ENCODE measurements around the gene ABI3. TPM values are rescaled to one million over a fixed set of nuclear protein-coding genes. Genes with fewer than 3 reads are reported as not detected.

Gene ABI3
- total RNA-seq, 1 donor from 2014 or later: 6.0 TPM

- no peak for DNase-seq (ENCODE audit: low spot score)
- intact Hi-C loops (cut with DNase I): loop anchor here (5.0 kb wide), 1 partner anchor 38 kb away; no protein-coding TSS in a partner anchor
Observed at GRCh38 chr17:49219987-49220386, 9.5 kb downstream of the ABI3 start.

GRCh38 chr17:49223168-49223516, 12.6 kb downstream of the ABI3 start:
- intact Hi-C loops (cut with DNase I): loop anchor here (5.0 kb wide), 1 partner anchor 41 kb away; no protein-coding TSS in a partner anchor
- no peak for DNase-seq (ENCODE audit: low spot score)

- intact Hi-C loops (cut with DNase I): loop anchor here (5.0 kb wide), 1 partner anchor 41 kb away; no protein-coding TSS in a partner anchor
- DNase-seq (ENCODE audit: low spot score): peak; percentile 89
Observed at GRCh38 chr17:49223517-49224197, 13.2 kb downstream of the ABI3 start.

DNA sequence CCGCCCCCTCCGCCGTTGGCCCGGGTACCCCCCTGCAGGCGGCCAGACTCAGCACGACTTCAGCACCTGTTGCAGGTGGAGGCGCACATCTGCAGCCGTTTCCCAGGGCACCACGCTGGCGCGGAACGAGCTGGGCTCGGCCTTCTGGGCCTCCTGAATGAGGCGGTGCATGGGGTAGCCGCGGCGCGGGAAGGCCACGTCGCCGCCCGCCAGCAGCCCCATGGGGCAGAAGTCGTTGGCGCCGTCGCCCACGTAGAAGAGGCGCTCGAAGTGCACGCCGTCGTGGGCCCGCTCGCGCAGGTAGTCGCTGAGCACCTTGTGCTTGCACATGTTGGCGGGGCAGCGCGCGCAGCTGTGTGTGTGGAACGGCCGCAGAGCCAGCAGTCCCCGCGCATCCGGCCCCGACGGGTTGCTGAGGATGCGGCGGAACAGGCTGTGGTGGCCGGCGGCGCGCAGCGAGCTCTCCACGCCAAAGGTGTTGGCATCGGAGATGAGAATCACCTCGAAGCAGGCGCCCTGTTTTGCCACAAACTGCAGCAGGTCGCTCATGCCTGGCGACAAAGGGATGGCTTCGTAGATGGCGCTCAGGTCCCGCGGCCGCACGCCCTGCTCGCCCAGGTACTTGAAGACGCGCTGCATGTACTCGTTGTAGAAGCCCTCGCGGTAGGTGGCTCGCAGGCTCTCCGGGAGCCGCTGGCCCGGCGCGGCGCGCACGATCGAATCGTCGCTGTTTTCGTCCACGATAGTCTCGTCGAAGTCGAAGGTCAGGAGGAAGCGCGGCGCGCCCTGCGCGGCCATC, 13.9 kb downstream of the ABI3 start:
- DNase-seq (ENCODE audit: low spot score): no peak
- intact Hi-C loops (cut with DNase I): loop anchor here (5.0 kb wide), 1 partner anchor 42 kb away; no protein-coding TSS in a partner anchor

GRCh38 chr17:49224997-49225337, 14.5 kb downstream of the ABI3 start:
- intact Hi-C loops (cut with DNase I): loop anchor here (5.0 kb wide), 2 partner anchors 37 to 43 kb away; no protein-coding TSS in a partner anchor
- no peak for DNase-seq (ENCODE audit: low spot score)

DNA sequence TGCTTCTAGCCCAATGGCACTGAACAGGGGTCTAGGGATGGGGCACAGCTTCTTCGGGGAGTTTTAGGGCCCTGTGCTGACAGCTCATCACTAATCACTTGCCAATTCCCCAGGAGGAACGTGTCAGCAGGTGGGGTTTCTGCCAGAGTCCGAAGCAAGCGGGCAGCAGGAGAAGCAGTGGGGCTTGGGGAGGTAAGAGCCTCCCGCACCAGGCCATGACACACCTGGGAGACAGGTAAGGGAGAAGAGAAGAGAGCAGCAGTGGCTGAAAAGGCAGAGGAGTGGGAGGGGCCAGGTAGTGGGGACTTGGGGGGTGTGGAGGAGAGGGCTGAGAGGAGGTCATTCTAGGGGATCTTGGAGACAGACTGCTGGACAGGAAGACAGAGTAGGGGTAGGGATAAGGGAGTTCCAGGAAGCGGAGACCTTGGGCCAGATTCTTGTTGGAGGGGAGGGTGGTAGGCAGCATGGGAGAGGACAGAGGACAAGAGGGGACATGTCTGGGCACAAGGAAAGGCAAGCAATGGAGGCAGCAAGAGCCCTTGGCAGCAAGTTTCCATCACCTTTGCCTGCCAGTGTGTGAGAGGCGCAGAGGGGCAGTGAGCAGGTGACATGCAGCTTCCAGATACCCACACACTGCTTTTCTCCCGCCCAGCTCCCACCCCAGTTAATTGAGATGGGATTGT, 15.2 kb downstream of the ABI3 start:
- intact Hi-C loops (cut with DNase I): loop anchor here (2.0 to 5.0 kb wide), 2 partner anchors 37 to 63 kb away; no protein-coding TSS in a partner anchor
- no peak for DNase-seq (ENCODE audit: low spot score)

DNA sequence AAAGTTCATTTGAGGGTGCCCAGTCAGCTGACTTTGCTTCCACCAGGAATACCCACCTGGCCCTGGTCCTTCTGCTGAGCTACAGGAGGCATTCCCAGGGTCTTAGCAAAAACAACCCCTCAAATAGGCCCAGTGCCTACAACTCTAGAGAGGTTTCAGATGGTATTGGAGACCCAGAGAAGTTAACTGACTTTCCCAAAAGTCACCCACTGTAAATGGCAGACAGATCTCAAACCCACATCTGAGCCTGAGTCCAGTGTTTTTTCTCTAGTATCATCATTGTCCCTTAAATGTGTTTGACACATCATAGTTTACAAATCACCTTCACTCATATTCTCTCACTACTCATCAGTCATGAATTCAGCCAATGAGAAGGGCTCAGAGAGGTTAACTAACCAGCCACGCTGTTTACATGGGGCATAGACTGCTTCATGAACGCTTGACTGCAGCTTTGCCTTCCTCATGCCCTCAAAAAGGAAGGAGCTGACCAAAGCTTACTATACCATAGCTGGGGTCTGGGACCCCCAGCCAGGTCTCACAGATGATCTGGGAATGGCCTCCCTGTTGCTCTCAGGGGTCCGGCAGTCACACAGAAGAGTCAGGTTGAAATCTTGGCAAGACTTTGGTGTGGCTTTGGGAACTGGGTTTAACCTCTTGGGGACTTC, 16.4 kb downstream of the ABI3 start:
- intact Hi-C loops (cut with DNase I): loop anchor here (2.0 to 5.0 kb wide), 2 partner anchors 35 to 62 kb away; no protein-coding TSS in a partner anchor
- no peak for DNase-seq (ENCODE audit: low spot score)

DNA sequence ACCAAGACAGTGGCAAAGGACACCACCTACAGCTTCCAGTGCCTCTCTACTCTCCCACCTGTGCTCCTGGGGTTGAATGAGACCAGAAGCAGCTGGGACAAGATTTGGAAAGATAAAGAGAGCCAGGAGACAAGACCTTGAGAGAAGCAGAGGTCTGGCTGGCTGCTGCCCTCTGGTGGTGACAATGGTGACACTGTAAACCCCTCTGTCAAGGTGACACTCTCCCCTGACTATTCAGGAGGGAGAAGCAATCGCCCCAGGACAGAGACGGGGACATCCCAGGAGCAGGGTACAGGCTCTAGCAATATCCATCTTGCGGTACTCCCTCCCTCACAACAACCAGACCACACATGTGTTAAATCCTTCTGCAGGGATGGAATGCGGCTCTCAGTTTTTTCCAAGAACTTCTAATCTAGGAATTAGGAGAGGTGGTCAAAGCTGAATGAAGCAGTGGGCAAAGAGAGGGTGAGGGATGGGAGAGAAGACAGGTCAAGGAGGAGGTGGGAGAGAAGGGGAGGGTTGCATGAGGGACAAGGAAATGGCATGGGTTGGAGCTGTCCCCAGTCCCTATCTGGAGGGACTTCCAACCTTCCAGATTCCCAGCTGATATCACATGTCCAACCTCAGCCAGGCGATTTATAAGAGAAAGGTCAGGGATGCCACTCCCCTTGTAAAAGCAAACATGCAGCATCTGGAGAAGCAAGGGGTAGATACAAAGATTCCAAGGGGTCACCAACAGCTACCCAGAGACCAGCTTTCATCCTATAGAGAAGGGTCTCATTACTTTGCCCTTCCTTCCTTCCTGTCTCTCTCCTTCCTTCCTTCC, 17.1 kb downstream of the ABI3 start:
- intact Hi-C loops (cut with DNase I): loop anchor here (2.0 to 5.0 kb wide), 2 partner anchors 35 to 61 kb away; no protein-coding TSS in a partner anchor
- peak; percentile 88 for DNase-seq (ENCODE audit: low spot score)

DNA sequence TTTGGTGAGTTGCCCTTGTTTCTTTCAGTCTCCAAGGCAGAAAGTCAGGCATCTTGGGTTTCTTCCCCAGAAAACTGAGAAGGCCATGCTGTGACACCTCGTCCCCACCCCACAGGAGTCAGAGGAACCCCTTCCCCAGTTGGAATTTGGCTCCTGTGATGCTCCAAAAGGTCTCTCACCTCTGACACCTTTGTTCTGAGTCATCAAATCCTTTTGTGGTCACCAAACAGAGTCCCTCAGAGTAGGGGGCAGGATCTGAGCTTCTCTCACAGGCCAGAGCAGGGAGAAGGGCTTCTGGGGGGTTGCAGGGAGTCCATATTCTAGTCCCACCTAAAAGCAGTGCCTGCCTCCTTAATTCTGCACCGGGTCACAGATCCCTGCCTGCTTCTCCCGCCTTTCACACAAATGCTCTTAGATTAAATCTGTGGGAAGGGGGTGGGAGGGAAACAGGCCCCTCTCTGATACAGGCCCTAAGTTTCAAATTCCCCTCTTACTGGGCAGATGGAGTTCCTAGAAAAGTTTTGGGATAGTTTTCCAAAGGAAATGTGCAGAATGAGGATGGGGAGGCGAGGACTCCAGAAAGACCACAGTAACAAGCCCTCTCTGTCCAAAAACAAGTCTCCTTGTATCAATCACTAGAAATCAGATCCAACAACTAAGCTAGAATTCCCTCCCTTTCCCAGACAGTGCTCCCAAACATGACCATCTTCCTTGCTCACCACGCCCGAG, 18.7 kb downstream of the ABI3 start:
- no peak for DNase-seq (ENCODE audit: low spot score)
- intact Hi-C loops (cut with DNase I): loop anchor here (5.0 kb wide), 1 partner anchor 33 kb away; no protein-coding TSS in a partner anchor

DNA sequence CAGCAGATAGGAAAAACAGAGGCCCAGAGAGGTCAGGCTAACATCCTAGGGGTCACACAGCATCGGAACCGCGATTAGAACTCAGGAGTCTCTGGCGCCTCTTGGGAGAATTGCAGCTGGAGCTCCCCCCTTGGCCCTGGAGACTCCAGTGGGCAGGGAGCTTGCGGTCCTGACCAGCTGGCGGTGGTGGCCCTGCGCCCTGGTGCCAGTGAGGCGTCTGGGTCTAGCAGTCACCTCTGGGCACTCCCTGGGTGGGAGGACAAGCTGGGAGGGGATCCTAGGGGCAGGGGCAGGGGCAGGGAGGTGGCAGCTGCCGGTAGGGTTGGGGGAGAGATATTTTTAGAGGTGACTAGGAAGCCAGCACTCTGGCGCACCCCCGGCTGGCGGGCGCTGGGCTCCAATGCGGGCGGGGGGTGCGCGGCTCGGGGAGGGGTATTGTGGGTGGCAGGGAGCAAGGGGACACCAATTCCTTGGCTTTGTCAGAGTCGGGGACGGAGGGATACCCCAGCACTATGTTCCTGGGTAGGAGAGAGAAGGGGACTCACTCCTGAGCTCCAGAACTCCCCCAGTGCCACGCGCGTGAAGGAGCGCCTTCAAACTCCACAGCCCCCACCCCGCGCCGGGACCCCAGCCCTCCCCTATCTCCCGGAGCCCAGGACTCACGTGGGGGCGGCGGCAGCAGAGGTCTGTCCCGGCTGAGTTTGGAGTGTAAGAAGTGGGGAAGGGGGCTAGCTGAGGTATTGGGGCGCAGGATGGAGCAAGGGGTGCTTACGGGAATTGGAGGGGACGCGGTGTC, 19.5 kb downstream of the ABI3 start:
- intact Hi-C loops (cut with DNase I): loop anchor here (2.0 to 5.0 kb wide), 2 partner anchors 19 to 32 kb away; no protein-coding TSS in a partner anchor
- no peak for DNase-seq (ENCODE audit: low spot score)

- intact Hi-C loops (cut with DNase I): loop anchor here (2.0 kb wide), 1 partner anchor 18 kb away; no protein-coding TSS in a partner anchor
Observed at GRCh38 chr17:49230636-49231562, 20.4 kb downstream of the ABI3 start, which contains the start of gene PHOSPHO1. TSS of gene PHOSPHO1 (minus strand) at chr17:49230787. CDS start at chr17:49226691, 4,096 bp downstream.

GRCh38 chr17:49231563-49231894, 21.0 kb downstream of the ABI3 start:
- DNase-seq (ENCODE audit: low spot score): no peak
- intact Hi-C loops (cut with DNase I): loop anchor here (2.0 kb wide), 1 partner anchor 17 kb away; no protein-coding TSS in a partner anchor

More at GRCh38 chr17:49230636-49231562, 20.4 kb downstream of the ABI3 start, which contains the start of gene PHOSPHO1:
- peak; percentile 97 for DNase-seq (ENCODE audit: low spot score)

DNA sequence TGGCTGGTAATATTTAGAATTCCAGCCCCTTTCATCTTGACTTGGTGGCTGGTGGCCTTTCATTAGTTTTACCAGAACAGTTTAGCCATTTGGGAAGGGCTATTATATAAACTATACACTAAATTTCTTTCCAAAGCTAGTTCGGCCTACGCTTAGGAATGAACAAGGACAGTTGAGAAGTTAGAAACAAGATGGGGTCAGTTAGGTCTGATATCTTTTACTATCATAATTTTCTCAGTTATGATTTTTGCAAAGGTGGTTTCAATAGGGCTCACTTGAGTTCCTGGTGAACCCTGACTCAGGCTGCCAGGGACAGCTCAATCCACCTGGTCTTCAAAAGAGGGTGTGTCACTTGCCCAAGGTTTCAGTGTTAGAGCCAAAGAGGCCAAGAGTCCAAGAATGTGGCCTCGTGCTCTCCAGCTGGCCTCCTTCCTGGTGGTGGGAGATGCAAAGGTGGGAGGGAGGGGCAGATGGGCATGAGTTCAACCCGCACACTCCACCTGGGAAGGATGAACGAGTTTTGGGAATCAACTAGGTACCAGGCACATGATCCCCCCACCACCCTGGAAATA, 24.1 kb downstream of the ABI3 start:
- no peak for DNase-seq (ENCODE audit: low spot score)
- intact Hi-C loops (cut with DNase I): no loop called here

GRCh38 chr17:49235896-49236295, 25.4 kb downstream of the ABI3 start:
- no peak for DNase-seq (ENCODE audit: low spot score)
- intact Hi-C loops (cut with DNase I): no loop called here

DNA sequence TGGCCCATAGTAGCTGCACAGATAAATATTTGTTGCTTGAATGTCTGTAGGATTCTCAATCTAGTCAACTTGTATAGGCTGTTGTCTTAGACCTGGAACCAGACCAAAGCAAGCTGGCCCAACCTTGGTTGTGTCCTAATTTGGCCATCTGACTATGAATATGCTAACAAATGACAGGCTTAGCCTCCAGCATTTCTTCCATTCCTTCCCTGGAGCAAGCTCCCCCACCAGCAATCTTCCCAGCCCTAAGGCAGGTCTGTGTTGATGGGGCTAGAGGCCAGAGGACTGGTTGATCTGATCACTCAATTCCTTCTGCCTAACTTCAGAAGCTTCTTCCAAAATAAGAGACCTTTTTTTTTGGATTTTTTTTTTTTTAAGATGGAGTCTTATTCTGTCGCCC, 29.5 kb downstream of the ABI3 start:
- intact Hi-C loops (cut with DNase I): no loop called here
- no peak for DNase-seq (ENCODE audit: low spot score)

DNA sequence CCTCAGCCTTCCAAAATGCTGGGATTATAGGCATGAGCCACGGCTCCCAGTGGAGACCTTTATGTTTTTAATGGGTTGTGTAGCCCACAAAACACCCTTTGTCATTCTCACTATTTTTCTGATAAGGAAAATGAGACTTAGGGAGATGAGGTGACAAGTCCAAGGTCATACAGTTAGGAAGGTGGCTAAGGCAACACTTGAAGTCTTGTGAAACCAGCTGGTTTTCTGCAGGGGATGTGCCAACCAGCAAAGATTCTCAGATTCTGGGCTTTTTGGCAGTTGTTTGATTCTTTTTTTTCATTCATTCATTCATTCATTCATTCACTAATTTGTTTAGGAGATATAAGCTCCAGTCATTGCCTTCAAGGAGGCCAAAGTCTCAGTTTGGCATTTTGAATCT, 30.1 kb downstream of the ABI3 start:
- intact Hi-C loops (cut with DNase I): no loop called here
- no peak for DNase-seq (ENCODE audit: low spot score)
